Pancreas (tissue), 10 donors: ENCODE measurements around the gene DOCK1. TPM values are rescaled to one million over a fixed set of nuclear protein-coding genes. Genes with fewer than 3 reads are reported as not detected.
A peak's percentile ranks its signal among the peaks of the same experiment; 100 is the strongest.

Source experiments
- ATAC-seq, 4 donors: fragments of 200-7000 bp; cut with Tn5 transposase; one replicate each; pipeline versions ENCODE4 v1.8.0 to v1.9.1; 2020; ENCODE audit warnings: mild to moderate bottlenecking in 4 of 4, moderate library complexity in 4 of 4
- DNase-seq, 6 donors: peaks; one replicate each; pipeline ENCODE4 v3.0.0-alpha.2; 2020
- FAIRE-seq: peaks from 2 replicates; lab custom pipeline; 2012; peaks lifted over from hg19 to GRCh38; lab: Jason Lieb, UNC
- H3K27ac ChIP-seq, 4 donors: fragments of 200-600 bp; sonication (generic); 1 replicate in 3 of 4; 2 replicates in 1 of 4; pipeline versions ENCODE4 v1.5.0 to v1.8.0; 2020
- H3K27me3 ChIP-seq, 4 donors: fragments of 200-600 bp; one replicate each; pipeline ENCODE4 v1.8.0; 2021
- H3K36me3 ChIP-seq, 3 donors: fragments of 200-600 bp; sonication (generic) in 1 of 3; one replicate each; pipeline versions ENCODE4 v1.5.0 to v1.8.0; 2020 to 2021
- H3K4me1 ChIP-seq, 3 donors: fragments of 200-600 bp; one replicate each; pipeline ENCODE4 v1.8.0; 2021
- H3K4me3 ChIP-seq, 4 donors: fragments of 200-600 bp; sonication (generic) in 2 of 4; one replicate each; pipeline versions ENCODE4 v1.5.0 to v1.8.0; 2020 to 2021
- H3K9me3 ChIP-seq, 4 donors: fragments of 200-600 bp; one replicate each; pipeline ENCODE4 v1.8.0; 2021
- CTCF ChIP-seq, 4 donors: fragments of 200-600 bp; sonication (generic) in 3 of 4; IDR thresholded peaks; one replicate each; pipeline versions ENCODE4 v1.5.0 to v1.8.0; 2021; ENCODE audit warnings: antibody characterized with exemption in 4 of 4
- WGBS, 2 donors: extraction: QIAGEN DNeasy Blood & Tissue Kit; methylation state at CpG; one replicate each; pipeline ENCODE4 v1.1.7; 2013; 5-methylcytosine and 5-hydroxymethylcytosine counted together
- intact Hi-C, 3 donors: fragments of 100-400 bp; cut with DNase I; formaldehyde crosslinking; loops; one replicate each; pipeline versions ENCODE4 v1.11.1 to v1.14.2; 2022
- polyA plus RNA-seq, 2 donors: library from polyadenylated mRNA; stranded (reverse); fragments of 200-250 nt; gene quantifications; one replicate each; pipeline ENCODE4 v1.2.3, GENCODE V29; 2013
- total RNA-seq, 6 donors: library from RNA; stranded (reverse); fragmentation: NEBNext Ultra II Directional in 4 of 6; extraction: Animal tissue kit (Norgen Biotek cat#: 25700) in 4 of 6; gene quantifications; one replicate each; pipeline versions ENCODE4 v1.2.1 to v1.2.4, GENCODE V29; 2021 to 2023
- donor health status: healthy with polysubstance abuse.
- donor health status: DM: no; HTN: no; CAD: no; lungs with moderate emphysema.
- donor health status: DM: no; HTN: no; CAD: no.
- donor health status: control.
- donor health status: control.
- donor health status: Bipolar disorder and iron deficiency.
- donor health status: DM: yes; HTN: yes; CAD: no.
- donor health status: DM: no; HTN: no; CAD: no.
- donor health status: DM: no; HTN: no; CAD: no.
- donor health status: DM: yes; HTN: yes; CAD: no.

Gene DOCK1
- total and polyA plus RNA-seq, 8 donors, result 12.1 to 38.6 (median 24.2) TPM

GRCh38 chr10:127021801-127022200 is 116.6 kb downstream of the DOCK1 start:
- WGBS, 2 donors, result 91 to 97% methylated on average over 6 of the region's 6 CpGs
- Histone ChIP-seq H3K36me3 (peaks cover 0 to 14% (median 0%) of the 10 kb centered on the region in 3 donors), H3K4me3 (no peak overlapping the region), H3K4me1 (no peaks in the 10 kb centered on the region), H3K27ac (no peak overlapping the region), H3K9me3 (no peaks in the 10 kb centered on the region), H3K27me3 (no peaks in the 10 kb centered on the region)
- no peak for FAIRE-seq
- intact Hi-C loops, result no loop called here
- no peak for ATAC-seq
- no peak for TF ChIP-seq CTCF (IDR thresholded peaks at IDR 0.05)
- DNase-seq, result no peak

- Histone ChIP-seq H3K27me3 (no peaks in the 10 kb centered on the region), H3K9me3 (no peaks in the 10 kb centered on the region), H3K27ac (no peak overlapping the region), H3K36me3 (peaks cover 0 to 24% (median 0%) of the 10 kb centered on the region in 3 donors), H3K4me3 (no peak overlapping the region), H3K4me1 (no peaks in the 10 kb centered on the region)
- intact Hi-C loops, result no loop called here
- peak in 2 of 4 donors; percentile 62 to 65 for ATAC-seq
- 86 to 89% methylated on average over 13 of the region's 13 CpGs for WGBS, 2 donors
- no peak for FAIRE-seq
- no peak for TF ChIP-seq CTCF (IDR thresholded peaks at IDR 0.05)
- DNase-seq, result no peak
These were observed 119.6 kb downstream of the DOCK1 start for GRCh38 chr10:127024685-127025435.

GRCh38 chr10:127027786-127028185 is 122.6 kb downstream of the DOCK1 start:
- ATAC-seq (no peak), DNase-seq (no peak), FAIRE-seq (no peak)
- H3K27me3 ChIP-seq, result no peaks in the 10 kb centered on the region
- no peaks in the 10 kb centered on the region for H3K4me1 ChIP-seq
- H3K27ac ChIP-seq, result no peak overlapping the region
- TF ChIP-seq CTCF (IDR thresholded peaks at IDR 0.05), result no peak
- peaks cover 0 to 33% (median 4%) of the 10 kb centered on the region in 3 donors for H3K36me3 ChIP-seq
- intact Hi-C loops, result no loop called here
- 94 to 97% methylated on average over 9 of the region's 9 CpGs for WGBS, 2 donors
- H3K9me3 ChIP-seq, result no peaks in the 10 kb centered on the region
- H3K4me3 ChIP-seq, result no peak overlapping the region

GRCh38 chr10:127028556-127028955 is 123.3 kb downstream of the DOCK1 start:
- no peak overlapping the region for H3K4me3 ChIP-seq
- no peak for TF ChIP-seq CTCF (IDR thresholded peaks at IDR 0.05)

GRCh38 chr10:127029061-127029460 is 123.8 kb downstream of the DOCK1 start:
- no peak for ATAC-seq
- Histone ChIP-seq H3K27me3 (no peaks in the 10 kb centered on the region), H3K36me3 (peaks cover 0 to 40% (median 4%) of the 10 kb centered on the region in 3 donors), H3K4me3 (no peak overlapping the region), H3K4me1 (no peaks in the 10 kb centered on the region), H3K27ac (no peak overlapping the region), H3K9me3 (no peaks in the 10 kb centered on the region)
- 96 to 98% methylated on average over 8 of the region's 8 CpGs for WGBS, 2 donors
- intact Hi-C loops, result no loop called here
- FAIRE-seq, result no peak
- no peak for DNase-seq
- TF ChIP-seq CTCF (IDR thresholded peaks at IDR 0.05), result no peak

More at GRCh38 chr10:127028556-127028955, 123.3 kb downstream of the DOCK1 start:
- no peak for DNase-seq
- intact Hi-C loops, result no loop called here
- peaks cover 0 to 41% (median 4%) of the 10 kb centered on the region in 3 donors for H3K36me3 ChIP-seq
- no peak for ATAC-seq
- H3K27me3 ChIP-seq, result no peaks in the 10 kb centered on the region
- no peaks in the 10 kb centered on the region for H3K4me1 ChIP-seq
- WGBS, 2 donors, result 94 to 98% methylated on average over 8 of the region's 8 CpGs
- H3K9me3 ChIP-seq, result no peaks in the 10 kb centered on the region
- no peak overlapping the region for H3K27ac ChIP-seq
- FAIRE-seq, result no peak
